GM21723 (cell line): ENCODE measurements around the gene NUP188.

Source experiments
- ATAC-seq: cut with Tn5 transposase; IDR thresholded peaks from one replicate; pipeline ENCODE4 v1.9.1; 2021; ENCODE audit warnings: mild to moderate bottlenecking, moderate library complexity; ENCODE audit not compliant: unreplicated experiment

NUP188 gene

DNA sequence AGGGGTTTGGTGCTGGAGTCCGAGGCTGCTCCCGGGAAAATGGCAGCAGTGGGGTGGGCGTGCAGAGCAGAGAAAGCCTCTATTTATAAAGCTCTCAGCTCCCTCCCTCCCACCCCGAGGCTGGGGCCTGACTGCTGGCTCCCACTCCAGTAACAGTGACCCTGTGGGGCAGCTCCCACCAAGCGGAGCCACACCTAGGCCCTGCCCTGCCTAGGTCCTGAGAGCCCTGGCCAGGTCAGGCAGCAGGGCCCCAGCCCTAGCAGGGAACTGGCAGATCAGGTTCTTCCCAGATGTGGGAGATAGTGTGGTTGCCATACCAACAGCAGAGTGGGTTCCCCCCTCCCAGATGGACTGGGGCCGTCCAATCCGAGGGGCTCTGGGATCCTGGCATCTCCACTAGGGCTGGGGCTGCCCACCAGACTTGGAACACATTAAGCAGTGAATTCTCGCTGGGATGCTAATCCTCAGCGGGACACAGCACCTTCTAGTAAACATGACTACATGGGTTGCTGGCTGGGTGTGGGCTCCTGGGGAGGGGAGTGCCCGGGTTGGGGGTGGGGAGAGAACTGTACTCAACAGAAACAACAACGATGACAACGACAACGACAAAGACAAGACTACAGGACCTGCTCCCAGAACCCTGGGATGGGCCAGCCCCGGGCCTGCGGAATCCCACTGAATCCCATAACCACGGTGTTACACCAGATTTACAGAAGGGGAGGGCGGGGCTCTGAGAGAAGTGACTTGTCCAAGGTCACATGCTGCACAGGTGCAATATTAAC, 79.1 kb downstream of the NUP188 start:
- ATAC-seq: no peak

DNA sequence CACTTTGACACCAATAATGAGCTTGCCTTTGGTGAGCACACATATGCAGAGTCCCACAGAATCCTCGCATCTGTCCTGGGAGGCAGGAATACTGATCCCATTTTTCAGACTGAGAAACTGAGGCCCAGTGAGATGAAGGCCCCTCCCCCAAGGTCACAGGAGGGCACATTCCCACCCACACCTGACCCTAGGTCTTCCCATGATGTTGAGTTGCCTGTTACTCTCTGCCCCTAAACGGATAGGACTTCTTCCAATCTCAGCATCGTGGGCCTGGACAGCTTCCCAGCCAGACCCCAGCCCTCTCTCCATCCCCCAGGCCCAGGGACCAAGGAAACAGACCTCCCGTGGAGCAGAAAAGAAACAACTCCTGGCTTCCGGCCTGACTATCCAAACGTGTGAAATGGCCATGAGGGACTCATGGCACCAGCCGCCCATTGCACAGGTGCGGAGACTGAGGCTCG, 79.8 kb downstream of the NUP188 start:
- no peak for ATAC-seq

DNA sequence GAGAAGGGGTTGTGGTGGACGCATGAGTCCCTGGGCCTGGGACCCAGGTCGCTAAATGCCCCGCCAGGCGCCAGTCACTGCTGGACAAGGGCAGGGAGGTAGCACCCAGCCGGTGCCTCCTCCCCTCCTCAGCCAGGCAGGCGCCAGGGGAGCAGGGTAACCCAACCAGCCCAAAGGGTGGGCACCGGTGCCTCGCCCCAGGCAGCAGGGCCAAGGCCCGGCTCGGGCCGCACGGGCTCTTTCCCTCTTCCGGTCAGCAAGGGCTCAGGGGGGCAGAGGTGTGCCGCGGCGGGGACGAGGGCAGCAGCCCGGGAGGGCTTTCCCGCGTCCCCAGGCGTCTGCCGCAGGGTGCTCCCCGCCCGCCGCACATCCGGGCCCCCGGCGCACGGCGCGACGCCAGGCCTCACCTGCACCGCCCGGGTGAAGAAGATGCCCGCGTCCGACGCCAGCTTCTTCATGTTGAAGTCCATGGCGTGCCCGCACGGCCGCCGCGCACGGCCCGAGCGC, 80.2 kb downstream of the NUP188 start:
- peak; percentile 45 for ATAC-seq

DNA sequence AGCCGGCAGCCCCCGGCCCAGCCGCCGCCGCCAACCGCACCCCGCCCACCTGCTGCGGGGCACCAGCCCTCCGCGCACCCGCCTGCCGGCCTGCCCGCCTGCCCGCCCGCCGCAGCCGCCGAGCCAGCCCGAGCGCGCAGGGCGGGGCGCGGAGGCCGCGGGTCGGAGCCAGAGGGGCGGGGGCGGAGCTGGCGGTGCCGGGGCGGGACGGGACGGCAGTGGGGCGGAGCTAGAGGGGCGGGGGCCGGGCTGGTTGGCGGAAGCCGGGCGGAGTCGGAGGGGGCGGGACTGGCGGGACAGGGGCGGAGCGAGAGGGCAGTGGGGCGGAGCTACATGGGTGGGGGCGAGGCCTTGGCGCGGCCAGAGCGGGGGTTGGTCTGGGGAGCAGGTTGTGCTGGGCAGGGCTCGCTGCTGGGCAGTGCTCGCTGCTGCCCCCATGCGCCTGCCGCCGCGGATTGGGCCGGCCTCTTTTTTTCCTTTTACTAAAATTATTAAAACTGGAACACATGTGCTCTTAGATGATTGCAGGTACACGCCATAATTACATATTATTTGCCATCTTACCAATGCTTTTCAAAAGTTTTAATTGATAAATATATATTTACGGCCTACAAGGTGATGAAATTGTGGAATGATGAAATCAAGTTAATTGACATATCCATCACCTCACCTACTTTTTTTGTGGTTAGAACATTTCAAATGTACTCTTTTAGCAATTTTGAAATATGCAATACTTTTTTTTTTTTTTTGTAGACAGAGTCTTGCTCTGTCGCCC, 80.9 kb downstream of the NUP188 start, which contains the start of gene SH3GLB2:
Gene SH3GLB2, minus strand, starts transcription at position 140 of the 775 bp plus-strand sequence. CDS start 177 bp downstream, outside the sequence.
- peak; percentile 72 for ATAC-seq

DNA sequence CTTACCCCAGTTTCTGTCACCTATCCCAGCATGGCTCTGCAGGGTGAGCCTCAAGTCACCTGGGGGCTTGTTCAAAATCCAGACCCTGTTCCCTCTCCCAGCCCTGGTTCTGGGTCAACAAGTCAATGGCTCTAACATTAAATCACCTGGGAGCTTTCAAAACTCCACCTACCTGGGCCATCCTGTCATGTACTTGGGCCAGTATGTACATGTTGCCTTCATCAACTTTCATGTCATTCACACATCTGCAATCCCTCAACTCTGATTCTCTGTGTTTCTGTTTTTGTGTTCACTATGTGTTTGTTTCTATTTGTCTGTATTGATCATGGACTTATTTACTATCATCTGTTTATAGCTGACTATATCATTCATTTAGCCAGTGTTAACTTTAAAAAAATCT, 82.7 kb downstream of the NUP188 start:
- ATAC-seq: no peak

DNA sequence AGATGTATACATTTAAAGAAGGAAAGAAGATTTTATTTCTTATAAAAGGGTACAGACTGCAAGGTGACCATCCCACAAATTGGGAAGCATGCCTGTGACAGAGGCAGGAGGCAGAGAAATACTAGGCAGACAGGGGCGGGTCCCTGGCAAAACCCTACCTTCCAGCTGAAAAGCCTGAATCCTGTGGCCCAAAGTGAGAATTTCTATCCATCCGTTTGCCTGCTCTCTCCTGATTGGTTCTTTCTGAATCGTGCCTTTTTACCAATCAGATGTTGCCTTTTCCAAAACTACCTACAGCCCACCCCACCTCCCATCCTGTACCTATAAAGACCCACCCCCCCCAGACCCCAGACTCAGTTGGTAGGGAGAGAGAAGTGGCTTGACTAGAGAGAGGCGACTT, 84.0 kb downstream of the NUP188 start:
- no peak for ATAC-seq

DNA sequence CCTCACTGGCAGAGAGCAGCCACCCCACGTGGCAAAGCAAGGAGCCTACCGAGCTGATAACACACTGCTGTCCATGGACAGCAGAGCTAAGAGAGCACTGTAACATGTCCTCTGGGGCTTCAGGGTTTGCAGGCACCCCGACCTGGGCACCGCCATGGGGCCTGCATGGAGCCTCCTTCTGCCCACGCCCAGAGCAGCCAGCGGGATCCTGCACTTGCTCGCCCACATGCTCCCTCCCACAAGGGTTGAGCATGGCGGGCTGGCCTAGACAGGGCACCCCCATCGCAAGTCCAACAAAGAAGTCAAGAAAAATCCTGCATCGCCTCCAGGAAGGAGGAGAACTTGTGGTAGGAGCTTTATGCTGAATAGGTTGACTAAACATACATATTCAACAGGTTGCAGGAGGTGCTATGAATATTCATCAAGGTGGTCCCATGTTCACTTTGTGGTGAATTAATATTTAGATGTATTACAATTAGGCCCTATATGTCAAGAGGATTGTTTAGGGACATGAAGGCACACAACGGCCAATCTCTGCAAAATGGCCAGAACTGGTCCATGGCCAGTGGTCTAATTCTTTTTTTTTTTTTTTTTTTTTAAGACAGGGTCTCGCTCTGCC, 85.2 kb downstream of the NUP188 start:
- no peak for ATAC-seq

DNA sequence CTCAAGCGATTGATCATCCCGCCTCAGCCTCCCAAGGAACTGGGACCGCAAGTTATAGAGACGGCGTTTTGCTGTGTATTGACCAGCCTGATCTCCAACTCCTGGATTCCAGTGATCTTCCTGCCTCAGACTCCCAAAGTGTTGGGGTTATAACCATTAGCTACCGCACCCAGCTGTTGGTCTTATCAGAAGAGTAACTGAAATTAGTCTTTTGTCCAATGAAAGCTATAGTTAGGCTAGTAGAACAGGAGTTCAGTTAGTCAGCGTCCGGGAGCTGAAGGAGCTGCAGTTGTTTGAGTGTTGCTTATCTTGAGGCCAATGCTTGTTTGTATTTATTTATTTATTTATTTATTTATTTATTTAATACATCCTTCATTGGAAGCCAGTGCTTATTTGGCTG, 85.7 kb downstream of the NUP188 start:
- ATAC-seq: no peak

DNA sequence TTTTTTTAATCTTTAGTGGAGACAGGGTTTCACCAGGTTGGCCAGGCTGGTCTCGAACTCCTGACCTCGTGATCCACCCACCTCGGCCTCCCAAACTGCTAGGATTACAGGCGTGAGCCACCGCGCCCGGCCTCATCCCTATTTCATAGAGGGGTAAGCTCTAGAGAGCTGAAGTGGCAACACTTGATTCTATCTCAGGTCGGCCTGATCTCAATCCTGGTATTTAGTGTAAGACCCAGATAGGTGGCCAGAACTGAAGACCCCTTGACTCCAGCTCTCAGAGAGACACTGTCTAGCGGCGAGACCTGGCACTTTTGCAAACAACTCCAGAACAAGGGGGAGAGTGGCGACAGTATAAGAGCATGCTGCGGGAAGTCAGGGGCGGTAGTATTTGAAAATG, 88.3 kb downstream of the NUP188 start:
- ATAC-seq: peak; percentile 7

DNA sequence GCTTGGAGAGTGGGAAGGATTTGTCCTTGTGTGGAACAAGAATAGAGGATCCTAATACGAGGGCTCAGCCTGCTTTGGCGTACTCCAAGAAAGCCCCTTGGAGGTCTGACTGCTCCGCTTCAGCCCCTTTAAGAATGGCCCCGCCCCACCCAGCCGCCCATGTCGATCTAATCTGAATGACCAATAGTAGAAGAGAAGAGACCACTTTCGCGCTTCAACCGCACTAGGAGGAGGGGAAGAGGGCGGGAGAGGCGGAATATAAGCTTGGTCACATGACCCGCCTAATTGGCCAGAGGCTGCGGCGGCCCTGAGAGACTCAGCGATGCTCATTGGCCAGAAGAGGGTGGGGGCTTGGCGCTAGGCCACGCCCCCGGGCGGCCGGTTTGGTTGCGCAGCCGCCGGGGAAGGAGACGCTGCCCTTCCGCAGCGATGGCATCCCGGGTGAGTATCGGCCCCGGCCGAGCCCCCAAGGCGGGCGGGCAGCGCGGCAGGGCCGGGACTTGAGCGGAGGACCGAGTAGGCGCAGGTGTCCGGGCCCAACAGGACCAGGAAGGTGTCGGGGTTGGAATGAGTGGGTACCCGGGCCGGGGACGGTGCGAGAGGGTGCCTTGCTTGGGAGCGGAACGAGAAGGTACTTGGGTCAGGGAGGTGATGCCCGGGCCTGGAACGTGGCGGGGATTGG, 88.9 kb downstream of the NUP188 start, which contains the start of gene MIGA2:
Gene MIGA2, plus strand, starts transcription at position 386 of the 682 bp plus-strand sequence. CDS start 3,969 bp downstream, outside the sequence.
- ATAC-seq: peak; percentile 96

DNA sequence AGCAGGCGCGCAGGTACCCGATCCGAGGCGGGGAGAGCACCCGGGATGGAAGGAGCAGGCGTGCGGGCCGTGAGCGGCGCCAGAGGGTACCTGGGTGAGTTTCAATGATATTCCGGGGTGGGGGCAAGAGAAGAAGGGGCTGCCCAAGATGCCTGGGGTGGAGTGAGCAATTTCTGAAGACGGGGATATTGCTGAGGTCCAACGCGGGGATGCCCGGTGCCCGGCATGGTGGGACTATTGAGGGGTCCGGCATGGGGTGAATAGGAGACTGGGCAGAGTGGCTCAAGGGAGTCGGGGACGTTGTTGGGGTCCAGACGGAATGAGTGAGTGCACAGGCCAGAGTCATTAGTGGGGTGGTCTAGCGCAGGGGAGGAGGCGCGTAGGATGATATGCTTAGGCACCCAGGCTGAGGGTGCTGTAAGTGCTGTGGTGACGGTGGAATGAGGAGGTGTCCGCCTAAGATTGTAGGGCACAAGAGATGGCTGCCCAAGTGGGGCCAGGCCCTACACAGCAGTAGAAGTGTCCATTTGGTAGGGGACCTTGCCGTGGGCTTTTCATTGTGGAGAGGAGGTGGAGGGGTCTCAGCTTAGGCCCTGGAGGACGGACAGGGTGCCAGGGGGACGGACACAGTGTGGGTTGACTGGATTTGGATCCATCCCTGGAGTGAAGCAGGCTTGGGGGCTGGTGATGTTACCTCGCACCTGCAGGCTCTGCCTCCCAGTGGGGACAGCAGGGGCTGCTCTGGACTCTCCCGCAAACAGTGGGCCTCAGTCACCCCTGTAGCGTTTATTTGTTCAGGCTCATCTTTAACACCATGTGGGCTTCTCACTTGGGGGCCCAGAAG, 89.6 kb downstream of the NUP188 start:
- ATAC-seq: no peak

DNA sequence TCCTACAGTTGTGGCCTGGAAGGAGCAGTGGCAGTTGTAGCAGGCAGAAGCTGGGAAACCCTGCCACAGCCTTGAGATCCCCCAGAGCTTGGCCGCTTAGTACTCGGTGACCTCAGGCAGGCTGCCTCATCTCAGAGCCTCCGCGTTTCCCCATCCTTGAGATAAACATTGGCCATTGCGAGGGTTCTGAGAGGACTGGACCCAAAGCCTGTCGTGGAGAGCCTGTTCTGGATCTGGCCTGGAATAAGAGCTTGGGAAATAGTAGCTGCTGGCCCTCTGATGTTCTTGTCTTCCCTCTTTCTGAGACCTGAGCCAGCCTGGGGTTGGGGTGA, 90.2 kb downstream of the NUP188 start:
- no peak for ATAC-seq

DNA sequence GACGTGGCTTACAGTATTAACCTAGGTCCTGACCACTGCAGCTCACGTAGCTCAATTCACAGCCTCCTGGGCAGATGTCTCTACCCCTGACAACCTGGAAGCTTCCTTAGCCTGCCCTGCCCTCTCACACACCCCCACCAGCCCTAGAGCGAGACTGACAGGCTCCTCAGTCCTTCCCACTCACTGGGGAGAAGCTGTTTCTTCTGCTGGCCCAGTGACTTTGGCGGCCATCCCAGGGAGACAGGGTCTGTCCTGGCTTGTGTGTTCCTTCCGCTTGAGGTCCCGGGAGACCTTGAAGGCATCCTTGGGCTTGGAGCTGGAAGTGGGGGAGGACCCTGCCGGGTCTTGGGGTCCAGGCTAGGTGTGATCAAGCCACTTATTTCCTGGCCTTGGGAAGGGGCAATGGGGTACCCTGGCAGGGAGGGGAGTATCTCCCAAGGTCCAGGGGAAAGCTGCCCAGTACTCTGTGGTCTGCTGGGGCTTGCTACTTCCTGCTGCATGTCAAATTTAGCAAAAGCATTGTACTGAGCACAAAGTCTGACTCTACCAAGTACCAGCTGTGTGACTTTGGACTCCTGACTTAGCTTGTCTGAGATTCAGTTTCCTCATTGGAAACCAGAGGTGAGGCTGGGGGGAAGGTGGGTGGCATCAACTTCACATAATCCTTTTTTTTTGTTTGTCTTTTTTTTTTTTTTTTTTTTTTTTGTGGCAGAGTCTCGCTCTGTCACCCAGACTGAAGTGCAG, 90.8 kb downstream of the NUP188 start:
- ATAC-seq: no peak

DNA sequence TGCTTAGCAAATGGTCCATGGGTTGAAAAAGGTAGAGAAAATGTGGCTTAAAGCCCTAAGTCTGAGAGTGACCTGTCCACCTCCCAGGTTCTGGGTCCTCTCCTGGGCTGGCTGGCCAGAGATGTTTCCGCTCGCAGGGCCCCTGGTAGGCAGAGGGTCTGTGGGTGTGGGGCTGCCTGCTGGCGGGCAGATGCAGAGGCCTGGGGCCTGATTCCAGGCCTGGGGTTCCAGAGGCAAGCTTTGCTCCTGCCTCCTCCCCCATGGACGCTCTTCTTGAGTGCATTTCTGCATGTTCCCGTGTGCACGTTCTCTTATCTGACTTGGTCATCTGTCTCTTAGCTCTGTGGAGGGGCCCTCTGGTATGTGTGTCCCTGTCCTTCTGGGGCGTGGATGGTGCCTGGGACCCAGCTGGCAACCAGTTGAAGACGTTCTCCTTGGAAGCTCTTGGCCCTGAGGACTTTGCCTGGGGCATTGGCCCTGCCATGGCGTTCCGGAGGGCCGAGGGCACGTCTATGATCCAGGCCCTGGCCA, 92.7 kb downstream of the NUP188 start:
- ATAC-seq: no peak

DNA sequence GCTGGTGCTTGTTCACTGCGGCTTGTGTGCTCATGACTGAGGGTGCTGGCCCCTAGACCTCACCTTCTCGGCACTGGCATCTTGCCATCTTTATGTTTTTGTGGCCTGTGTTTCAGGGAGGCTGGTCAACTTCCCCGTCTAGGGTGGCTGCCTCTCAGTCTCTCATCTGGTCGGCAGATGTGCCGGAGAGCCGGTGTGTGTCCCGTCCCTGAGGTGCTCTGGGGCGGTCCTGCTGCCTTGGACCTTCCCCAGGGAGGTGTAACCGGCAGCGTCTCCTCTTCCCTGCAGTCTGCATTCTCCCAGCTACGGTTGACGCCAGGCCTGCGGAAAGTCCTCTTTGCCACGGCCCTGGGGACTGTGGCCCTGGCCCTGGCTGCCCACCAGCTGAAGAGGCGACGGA, 94.5 kb downstream of the NUP188 start:
- ATAC-seq: no peak

DNA sequence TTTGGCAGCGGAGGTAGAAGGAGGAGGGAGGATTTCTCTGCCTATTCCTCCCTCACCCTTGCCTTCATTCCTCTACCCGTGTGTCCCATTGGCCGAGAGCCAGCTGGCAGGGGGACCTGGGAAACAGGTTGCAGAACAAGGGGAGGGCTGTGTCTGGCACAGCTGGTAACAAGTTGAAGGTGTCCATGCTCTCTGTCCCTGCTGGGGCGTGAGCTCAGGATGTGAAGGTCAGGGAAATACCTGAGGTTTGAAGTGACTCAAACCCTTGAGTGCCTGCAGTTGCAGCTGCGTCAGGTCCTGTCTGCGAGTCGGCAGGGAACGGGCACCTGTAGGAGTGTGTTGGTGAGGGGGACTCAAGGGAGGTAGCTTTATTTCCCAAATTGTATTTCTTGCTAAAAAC, 105.1 kb downstream of the NUP188 start:
- ATAC-seq: no peak

DNA sequence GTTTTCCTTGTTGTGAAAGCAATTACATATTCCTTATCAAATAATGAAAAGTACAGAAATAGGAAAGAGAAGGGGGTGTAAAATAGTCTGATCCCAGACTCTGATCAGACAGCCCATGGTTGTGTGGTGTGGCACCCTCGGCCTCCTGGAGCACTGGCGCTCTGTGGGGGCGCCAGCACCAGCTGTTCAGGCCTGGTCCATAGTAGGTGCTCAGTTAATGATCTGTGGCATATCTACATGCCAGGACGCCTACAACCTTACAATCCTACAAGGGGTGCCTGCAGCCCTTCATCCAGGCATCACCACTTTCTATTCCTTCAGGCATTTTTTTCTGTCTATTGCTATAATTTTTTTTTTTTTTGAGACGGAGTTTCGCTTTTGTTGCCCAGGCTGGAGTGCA, 105.5 kb downstream of the NUP188 start:
- no peak for ATAC-seq

DNA sequence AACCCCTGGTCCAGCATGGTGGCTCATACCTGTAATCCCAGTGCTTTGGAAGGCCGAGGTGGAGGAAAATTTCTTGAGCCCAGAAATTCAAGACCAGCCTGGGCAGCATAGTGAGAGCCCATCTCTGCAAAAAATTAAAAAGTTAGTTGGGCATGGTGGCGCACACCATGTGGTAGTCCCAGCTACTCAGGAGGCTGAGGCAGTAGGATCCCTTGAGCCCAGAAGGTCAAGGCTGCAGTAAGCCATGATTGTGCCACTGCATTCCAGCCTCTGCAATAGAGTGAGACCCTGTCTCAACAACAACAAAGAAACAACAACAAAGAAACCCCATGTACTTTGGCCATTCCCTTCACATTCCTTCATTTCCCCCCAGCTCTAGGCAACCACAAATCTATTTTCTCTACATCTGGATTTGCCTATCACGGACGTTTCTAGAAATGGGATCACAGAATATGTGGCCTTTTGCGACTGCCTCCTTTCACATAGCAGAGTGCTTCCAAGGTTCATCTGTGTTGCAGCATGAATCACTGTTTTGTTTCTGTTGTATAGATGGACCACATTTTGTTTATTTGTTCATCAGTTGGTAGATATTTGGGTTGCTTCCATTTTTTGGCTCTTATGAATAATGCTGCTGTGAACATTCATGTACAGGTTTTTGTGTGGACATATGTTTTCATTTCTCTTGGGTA, 106.8 kb downstream of the NUP188 start:
- ATAC-seq: no peak
